ENCODE results near the gene APEH.
"Not testable (repeated sequence)": the region's sequence is repeated elsewhere in the genome, so short reads cannot be mapped to it uniquely, and the experiment has no call there.

APEH gene

GRCh38 chr3:49695350-49696015 is 21.3 kb downstream of the APEH start:
- H3K4me3 ChIP-seq (ENCODE audit: low read depth, low read length); DNase-seq (ENCODE audit: low read depth): not testable (repeated sequence)

- no peak overlapping the region for H3K4me3 ChIP-seq (ENCODE audit: low read depth, low read length)
- DNase-seq (ENCODE audit: low read depth) = no peak
- TF ChIP-seq, protein P1, sequence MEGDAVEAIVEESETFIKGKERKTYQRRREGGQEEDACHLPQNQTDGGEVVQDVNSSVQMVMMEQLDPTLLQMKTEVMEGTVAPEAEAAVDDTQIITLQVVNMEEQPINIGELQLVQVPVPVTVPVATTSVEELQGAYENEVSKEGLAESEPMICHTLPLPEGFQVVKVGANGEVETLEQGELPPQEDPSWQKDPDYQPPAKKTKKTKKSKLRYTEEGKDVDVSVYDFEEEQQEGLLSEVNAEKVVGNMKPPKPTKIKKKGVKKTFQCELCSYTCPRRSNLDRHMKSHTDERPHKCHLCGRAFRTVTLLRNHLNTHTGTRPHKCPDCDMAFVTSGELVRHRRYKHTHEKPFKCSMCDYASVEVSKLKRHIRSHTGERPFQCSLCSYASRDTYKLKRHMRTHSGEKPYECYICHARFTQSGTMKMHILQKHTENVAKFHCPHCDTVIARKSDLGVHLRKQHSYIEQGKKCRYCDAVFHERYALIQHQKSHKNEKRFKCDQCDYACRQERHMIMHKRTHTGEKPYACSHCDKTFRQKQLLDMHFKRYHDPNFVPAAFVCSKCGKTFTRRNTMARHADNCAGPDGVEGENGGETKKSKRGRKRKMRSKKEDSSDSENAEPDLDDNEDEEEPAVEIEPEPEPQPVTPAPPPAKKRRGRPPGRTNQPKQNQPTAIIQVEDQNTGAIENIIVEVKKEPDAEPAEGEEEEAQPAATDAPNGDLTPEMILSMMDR (IDR thresholded peaks at IDR 0.05; ENCODE audit: low read depth, low read length, missing control alignments) = no peak
These were observed 25.3 kb downstream of the APEH start for GRCh38 chr3:49699281-49699979.

DNA sequence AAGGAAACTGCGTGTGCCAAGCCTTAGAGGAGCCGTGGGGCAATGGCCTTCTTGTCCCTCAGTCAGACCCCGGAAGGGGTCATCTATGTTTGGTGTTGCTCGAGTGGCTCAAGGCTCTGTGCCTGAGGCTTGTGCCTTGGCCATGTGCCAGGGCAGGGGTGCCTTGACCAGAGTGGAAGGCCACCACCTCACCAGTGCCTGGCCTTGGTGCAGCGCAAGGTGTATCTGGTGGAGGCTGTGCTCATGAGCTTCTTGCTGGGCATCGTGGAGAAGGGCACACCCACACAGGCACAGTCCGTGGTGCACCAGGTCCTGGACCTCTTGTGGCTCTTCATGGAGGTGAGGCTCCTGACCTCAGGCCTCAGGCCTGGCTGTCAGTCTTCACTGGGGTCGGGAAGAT is 25.9 kb downstream of the APEH start:
- TF ChIP-seq, protein P1 (IDR thresholded peaks at IDR 0.05; ENCODE audit: low read depth, low read length, missing control alignments) = no peak
- no peak overlapping the region for H3K4me3 ChIP-seq (ENCODE audit: low read depth, low read length)
- DNase-seq (ENCODE audit: low read depth) = no peak

DNA sequence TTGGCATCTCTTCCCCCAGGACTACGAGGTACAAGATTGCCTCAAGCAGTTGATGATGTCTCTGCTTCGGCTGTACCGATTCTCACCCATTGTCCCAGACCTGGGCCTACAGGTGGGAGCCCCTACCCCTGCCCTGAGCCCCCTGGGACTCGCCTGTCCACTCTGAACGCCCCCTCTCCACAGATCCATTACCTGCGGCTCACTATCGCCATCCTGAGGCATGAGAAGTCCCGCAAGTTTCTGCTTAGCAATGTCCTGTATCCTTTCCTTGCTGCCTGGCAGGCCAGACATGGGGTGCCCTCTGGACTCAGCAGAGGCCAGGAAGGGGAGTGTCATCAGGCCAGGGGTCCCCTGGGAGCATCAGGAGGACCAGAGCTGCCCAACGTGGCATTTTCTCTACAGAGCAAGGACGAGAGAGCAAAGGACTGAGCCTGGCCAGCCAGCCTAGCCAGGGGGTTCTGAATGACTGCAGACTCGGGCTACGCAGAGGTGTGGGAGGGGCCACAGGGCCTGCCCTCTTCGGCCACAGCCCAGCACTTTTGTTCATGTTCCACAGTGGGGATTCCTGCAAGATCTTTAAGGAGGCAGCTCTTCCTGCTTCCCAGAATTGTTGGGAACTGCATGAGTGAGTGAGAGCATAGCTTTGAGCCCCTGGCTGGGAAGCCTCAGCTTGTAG is 26.4 kb downstream of the APEH start:
- TF ChIP-seq, protein P1 (IDR thresholded peaks at IDR 0.05; ENCODE audit: low read depth, low read length, missing control alignments) = no peak
- no peak for DNase-seq (ENCODE audit: low read depth)

DNA sequence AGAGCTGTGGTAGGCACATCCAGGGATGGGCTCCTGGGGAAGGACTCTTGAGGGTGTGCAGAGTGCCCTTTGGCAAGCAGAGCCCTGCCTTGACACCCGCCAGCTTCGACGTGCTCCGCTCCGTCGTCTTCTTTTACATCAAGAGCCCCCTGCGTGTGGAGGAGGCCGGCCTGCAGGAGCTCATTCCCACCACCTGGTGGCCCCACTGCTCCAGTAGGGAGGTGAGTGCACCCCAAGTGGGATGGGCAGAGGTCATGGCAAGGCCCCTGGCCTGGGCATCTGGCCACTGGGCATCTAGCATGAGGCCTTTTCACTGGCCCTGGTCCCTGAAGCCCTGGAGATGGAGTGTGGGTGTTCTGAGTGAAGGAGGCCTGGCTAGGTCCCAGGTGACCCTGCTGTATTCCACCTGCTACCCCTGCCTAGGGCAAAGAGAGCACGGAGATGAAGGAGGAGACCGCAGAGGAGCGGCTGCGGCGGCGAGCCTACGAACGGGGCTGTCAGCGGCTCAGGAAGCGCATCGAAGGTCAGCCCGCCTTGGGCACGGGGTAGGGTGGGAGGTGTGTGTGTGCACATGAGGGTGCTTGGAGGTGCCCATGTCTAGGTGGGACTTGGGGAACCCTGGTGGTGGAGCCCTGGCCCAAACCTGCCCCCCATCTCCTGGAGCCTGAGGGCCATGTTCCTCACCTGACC is 27.4 kb downstream of the APEH start:
- no peak for DNase-seq (ENCODE audit: low read depth)
- TF ChIP-seq, protein P1 (IDR thresholded peaks at IDR 0.05; ENCODE audit: low read depth, low read length, missing control alignments) = peak; percentile 54

More for the DNA sequence above, 26.4 kb downstream of the APEH start:
- H3K4me3 ChIP-seq (ENCODE audit: low read depth, low read length) = no peak overlapping the region

GRCh38 chr3:49702672-49703071 is 28.5 kb downstream of the APEH start:
- TF ChIP-seq, protein P1 (IDR thresholded peaks at IDR 0.05; ENCODE audit: low read depth, low read length, missing control alignments) = no peak
- DNase-seq (ENCODE audit: low read depth) = no peak
- H3K4me3 ChIP-seq (ENCODE audit: low read depth, low read length) = no peak overlapping the region

More for the DNA sequence above, 27.4 kb downstream of the APEH start:
- no peak overlapping the region for H3K4me3 ChIP-seq (ENCODE audit: low read depth, low read length)

GRCh38 chr3:49703443-49703927 is 29.3 kb downstream of the APEH start:
- H3K4me3 ChIP-seq (ENCODE audit: low read depth, low read length) = no peak overlapping the region
- TF ChIP-seq, protein P1 (IDR thresholded peaks at IDR 0.05; ENCODE audit: low read depth, low read length, missing control alignments) = peak; percentile 93
- no peak for DNase-seq (ENCODE audit: low read depth)

Measured in GM12864 (cell line).